ENCODE measurements around the gene GFPT2. TPM values are rescaled to one million over a fixed set of nuclear protein-coding genes. Genes with fewer than 3 reads are reported as not detected.

GFPT2 gene
- total and polyA plus RNA-seq, 2 of the 4 experiments (the other 2 are of a cell fraction): 20.3 to 20.8 TPM

- H3K18ac ChIP-seq (ENCODE audit: low read depth, low read length): no peak overlapping the region
- H3K14ac ChIP-seq (replicated peaks; ENCODE audit: low read depth, low read length): no peak overlapping the region
- no peak overlapping the region; the same call in 1 of the 2 replicates for H2BK120ac ChIP-seq (ENCODE audit: low read depth, low read length)
- no peak overlapping the region for H2BK15ac ChIP-seq (ENCODE audit: low read depth, low read length)
- peaks cover 3 to 4% of the 10 kb centered on the region in 2 experiments; a peak in 2 of 4 replicates for H3K79me1 ChIP-seq (ENCODE audit: low read depth in 1 of 2, low read length in 2 of 2)
- H4K20me1 ChIP-seq (ENCODE audit: insufficient read depth, low read length): no peaks in the 10 kb centered on the region
- H2BK20ac ChIP-seq (ENCODE audit: low read depth, low read length): no peak overlapping the region
- no peak for DNase-seq
- POLR2A ChIA-PET (ENCODE audit: unreplicated experiment): no interaction called here
- in situ Hi-C loops (cut with MboI; ENCODE audit: low sequenced_read_pairs) (no loop called here), dilution Hi-C loops (cut with HindIII; ENCODE audit: low sequenced_read_pairs, unreplicated experiment) (no loop called here), intact Hi-C loops (cut with micrococcal nuclease) (loop anchor here (1.0 to 2.0 kb wide), 4 partner anchors 60 to 434 kb away; partner anchors contain the start of gene MAPK9)
- peak overlapping the region; percentile 53 for H3K4ac ChIP-seq (ENCODE audit: low read depth, low read length)
- no peaks in the 10 kb centered on the region; the same call in 1 of the 2 replicates for H3K4me1 ChIP-seq (ENCODE audit: control insufficient read depth, insufficient read depth, low read length)
- H2AFZ ChIP-seq (replicated peaks; ENCODE audit: low read length, poor library complexity): peak overlapping the region; percentile 81
- no peak overlapping the region for H2AK5ac ChIP-seq (ENCODE audit: low read depth, low read length)
- BruUV-seq (replicated peaks): no TSS peak
- H2BK5ac ChIP-seq (ENCODE audit: low read depth, low read length, poor library complexity, severe bottlenecking): no peak overlapping the region
- no peak overlapping the region for H4K5ac ChIP-seq (ENCODE audit: low read depth, low read length)
- CTCF ChIA-PET: interaction anchor here (1.1 kb wide), 1 partner anchor 37 kb away, joined by 4 read pairs; no protein-coding TSS in a partner anchor
- H4K8ac ChIP-seq (ENCODE audit: low read depth in 2 of 2, low read length in 2 of 2): peak overlapping the region in 1 of 2 experiments; percentile 41; a peak in 1 of 4 replicates
- peak overlapping the region; percentile 84 for H3K4me2 ChIP-seq (ENCODE audit: low read depth, low read length)
- H3K27ac ChIP-seq (ENCODE audit: insufficient read depth, low read length): no peak overlapping the region; the same call in 1 of the 2 replicates
- whole genome bisulfite sequencing, 2 experiments (ENCODE audit: extremely low coverage in 2 of 2, insufficient read length in 1 of 2): 1% methylated on average over 46 of the region's 95 CpGs; no CpG with 5 or more reads in 1 of the 2 experiments
- H4K91ac ChIP-seq (ENCODE audit: insufficient read depth, low read depth, low read length): no peak overlapping the region
- H3K9me1 ChIP-seq (ENCODE audit: insufficient read depth, low read length): no peaks in the 10 kb centered on the region; the same call in 1 of the 2 replicates
- H3K36me3 ChIP-seq (ENCODE audit: control insufficient read depth, insufficient read depth, low read length): no peaks in the 10 kb centered on the region
- peaks cover 13% of the 10 kb centered on the region; the same call in 1 of the 2 replicates for H3K27me3 ChIP-seq (ENCODE audit: control insufficient read depth, insufficient read depth, low read length)
- H3K4me3 ChIP-seq (ENCODE audit: insufficient read depth, low read depth, low read length): peak overlapping the region; percentile 83
- ATAC-seq (ENCODE audit: low read depth): peak; percentile 28
- peak overlapping the region; percentile 60 for H2AK9ac ChIP-seq (replicated peaks; ENCODE audit: low read depth, low read length, poor library complexity)
- no peaks in the 10 kb centered on the region for H3K9me3 ChIP-seq (ENCODE audit: control insufficient read depth, insufficient read depth, low read length)
- no peak overlapping the region for H3K56ac ChIP-seq (ENCODE audit: extremely low read depth, insufficient read depth, low read length)
- peak overlapping the region; percentile 82 for H3K23ac ChIP-seq (ENCODE audit: low read depth, low read length)
- H3K9ac ChIP-seq (ENCODE audit: low read depth, low read length): peak overlapping the region; percentile 45; the same call in 1 of the 2 replicates
- no peak for TF ChIP-seq MAFK (IDR thresholded peaks at IDR 0.05; ENCODE audit: low read depth, low read length)
- TF ChIP-seq RFX5 (IDR thresholded peaks at IDR 0.05; ENCODE audit: low read depth, low read length): no peak
- TF ChIP-seq POLR2A (IDR thresholded peaks at IDR 0.05; ENCODE audit: low read depth, low read length): no peak
- TF ChIP-seq SMC3 (IDR thresholded peaks at IDR 0.05; ENCODE audit: low read depth, low read length): no peak
- no peak for TF ChIP-seq FOS (IDR thresholded peaks at IDR 0.05; ENCODE audit: low read depth, low read length)
- no peak for TF ChIP-seq NFE2L2 (IDR thresholded peaks at IDR 0.05; ENCODE audit: low read depth, low read length)
- TF ChIP-seq MXI1 (IDR thresholded peaks at IDR 0.05; ENCODE audit: borderline replicate concordance, low read depth, low read length): no peak
- no peak for TF ChIP-seq BHLHE40 (IDR thresholded peaks at IDR 0.05; ENCODE audit: low read depth, low read length)
- TF ChIP-seq ELK1 (IDR thresholded peaks at IDR 0.05; ENCODE audit: borderline replicate concordance, low read depth, low read length): no peak
- TF ChIP-seq CHD1 (IDR thresholded peaks at IDR 0.05; ENCODE audit: low read depth, low read length): no peak
- TF ChIP-seq RAD21 (IDR thresholded peaks at IDR 0.05; ENCODE audit: low read length): no peak; the same call in 1 of the 2 replicates
- TF ChIP-seq USF2 (IDR thresholded peaks at IDR 0.05; ENCODE audit: low read depth, low read length): no peak
- TF ChIP-seq RCOR1 (IDR thresholded peaks at IDR 0.05; ENCODE audit: insufficient replicate concordance, low read length): no peak
- no peak; the same call in 1 of the 2 replicates for TF ChIP-seq MAZ (IDR thresholded peaks at IDR 0.05; ENCODE audit: borderline replicate concordance, low read depth, low read length)
These were observed 754 bp downstream of the GFPT2 start for GRCh38 chr5:180352116-180353047.

All from IMR-90 (cell line).